Suprapubic skin (tissue), 3 donors: Measurements from ENCODE around the gene PAK1.

Experiments
- POLR2AphosphoS5 ChIP-seq, 3 donors: sonication (generic); formaldehyde crosslinking; IDR thresholded peaks; one replicate each; pipeline ENCODE4 v1.6.1; 2017; ENCODE audit warnings: antibody characterized with exemption in 3 of 3
- TF ChIP-seq, protein P1 (sequence below), 2 donors: fragments of 200-600 bp in 1 of 2; fragments of 450-650 bp in 1 of 2; sonication (generic) in 1 of 2; IDR thresholded peaks; one replicate each; pipeline ENCODE4 v1.5.1; 2016 to 2019; ENCODE audit warnings: antibody characterized with exemption in 2 of 2, mild to moderate bottlenecking in 1 of 2, moderate library complexity in 1 of 2

DNA sequence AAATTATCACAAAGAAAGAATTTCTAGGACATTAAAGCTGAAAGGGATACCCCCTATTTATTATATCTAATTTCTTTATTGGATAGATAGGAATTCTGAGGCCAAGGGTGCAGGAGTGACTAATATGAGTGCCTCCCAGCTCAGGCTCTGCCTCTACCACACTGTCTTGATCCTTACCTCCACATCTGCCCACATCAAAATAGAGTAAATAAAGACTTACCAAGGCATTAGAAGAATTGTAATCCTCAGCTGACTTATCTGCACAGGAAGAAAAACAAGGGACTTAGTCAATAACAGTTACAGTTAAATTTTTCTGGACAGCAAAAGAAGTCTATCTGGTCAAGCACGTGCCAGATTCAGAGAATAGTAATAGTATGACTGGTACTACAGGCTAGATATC is 99.8 kb downstream of the PAK1 start:
- TF ChIP-seq, protein P1, sequence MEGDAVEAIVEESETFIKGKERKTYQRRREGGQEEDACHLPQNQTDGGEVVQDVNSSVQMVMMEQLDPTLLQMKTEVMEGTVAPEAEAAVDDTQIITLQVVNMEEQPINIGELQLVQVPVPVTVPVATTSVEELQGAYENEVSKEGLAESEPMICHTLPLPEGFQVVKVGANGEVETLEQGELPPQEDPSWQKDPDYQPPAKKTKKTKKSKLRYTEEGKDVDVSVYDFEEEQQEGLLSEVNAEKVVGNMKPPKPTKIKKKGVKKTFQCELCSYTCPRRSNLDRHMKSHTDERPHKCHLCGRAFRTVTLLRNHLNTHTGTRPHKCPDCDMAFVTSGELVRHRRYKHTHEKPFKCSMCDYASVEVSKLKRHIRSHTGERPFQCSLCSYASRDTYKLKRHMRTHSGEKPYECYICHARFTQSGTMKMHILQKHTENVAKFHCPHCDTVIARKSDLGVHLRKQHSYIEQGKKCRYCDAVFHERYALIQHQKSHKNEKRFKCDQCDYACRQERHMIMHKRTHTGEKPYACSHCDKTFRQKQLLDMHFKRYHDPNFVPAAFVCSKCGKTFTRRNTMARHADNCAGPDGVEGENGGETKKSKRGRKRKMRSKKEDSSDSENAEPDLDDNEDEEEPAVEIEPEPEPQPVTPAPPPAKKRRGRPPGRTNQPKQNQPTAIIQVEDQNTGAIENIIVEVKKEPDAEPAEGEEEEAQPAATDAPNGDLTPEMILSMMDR (IDR thresholded peaks at IDR 0.05): no peak
- no peak for TF ChIP-seq POLR2AphosphoS5 (IDR thresholded peaks at IDR 0.05)
